Osteocyte (in vitro differentiated cells): ENCODE results near the gene TIPARP. TPM values are rescaled to one million over a fixed set of nuclear protein-coding genes. Genes with fewer than 3 reads are reported as not detected.
"Not testable (repeated sequence)": the region's sequence is repeated elsewhere in the genome, so short reads cannot be mapped to it uniquely, and the experiment has no call there.

Source experiments
- DNase-seq: peaks from one replicate; pipeline ENCODE4 v3.0.0; 2021; ENCODE audit warnings: mixed read lengths; ENCODE audit not compliant: unreplicated experiment; ENCODE audit errors: extremely low spot score
- H3K27ac Mint-ChIP-seq: one replicate; pipeline ENCODE4 v1.8.0; 2021; ENCODE audit warnings: mild to moderate bottlenecking, mixed read lengths; ENCODE audit not compliant: unreplicated experiment
- H3K27me3 Mint-ChIP-seq: one replicate; pipeline ENCODE4 v1.8.0; 2021; ENCODE audit warnings: mixed read lengths; ENCODE audit not compliant: unreplicated experiment
- H3K36me3 Mint-ChIP-seq: one replicate; pipeline ENCODE4 v1.8.0; 2021; ENCODE audit warnings: mixed read lengths; ENCODE audit not compliant: unreplicated experiment
- H3K4me1 Mint-ChIP-seq: one replicate; pipeline ENCODE4 v1.8.0; 2021; ENCODE audit warnings: mixed read lengths; ENCODE audit not compliant: unreplicated experiment
- H3K4me3 Mint-ChIP-seq: one replicate; pipeline ENCODE4 v1.8.0; 2021; ENCODE audit warnings: mild to moderate bottlenecking, moderate library complexity, mixed read lengths; ENCODE audit not compliant: unreplicated experiment
- H3K9me3 Mint-ChIP-seq: one replicate; pipeline ENCODE4 v1.8.0; 2021; ENCODE audit warnings: mixed read lengths; ENCODE audit not compliant: unreplicated experiment
- total RNA-seq: library from RNA; stranded (reverse); gene quantifications from 2 replicates; pipeline ENCODE4 v1.2.1, GENCODE V29; 2021
- TF ChIP-seq, protein P1 (sequence below): fragments of 200-600 bp; sonication (generic); IDR thresholded peaks from 2 replicates; pipeline ENCODE4 v1.5.0; 2021; ENCODE audit warnings: antibody characterized with exemption, mild to moderate bottlenecking, moderate library complexity

Gene TIPARP
- total RNA-seq, 1 donor from 2014 or later, result 163 TPM

DNA sequence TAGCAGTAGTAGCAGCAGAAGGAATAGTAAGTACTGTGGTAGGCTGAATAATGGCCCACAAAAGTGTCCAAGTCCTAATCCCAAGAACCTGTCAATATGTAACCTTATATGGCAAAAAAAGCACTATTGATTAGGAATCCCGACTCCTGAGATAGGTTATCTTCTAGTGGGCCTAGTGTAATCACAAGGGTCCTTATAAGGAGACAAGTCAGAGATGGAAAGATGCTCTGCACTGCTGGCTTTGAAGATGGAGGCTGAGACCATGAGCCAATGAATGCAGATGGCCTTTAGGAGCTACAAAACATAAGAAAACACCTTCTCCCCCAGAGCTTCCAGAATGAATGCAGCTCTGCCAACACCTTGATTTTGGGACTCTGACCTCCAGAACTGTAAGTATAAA, 36.0 kb downstream of the TIPARP start:
- no peaks in the 10 kb centered on the region for H3K9me3 Mint-ChIP-seq
- peaks cover 56% of the 10 kb centered on the region for H3K36me3 Mint-ChIP-seq
- no peaks in the 10 kb centered on the region for H3K27me3 Mint-ChIP-seq
- no peak for DNase-seq
- H3K27ac Mint-ChIP-seq, result peak overlapping the region; percentile 70
- H3K4me3 Mint-ChIP-seq, result no peak overlapping the region
- peaks cover 49% of the 10 kb centered on the region for H3K4me1 Mint-ChIP-seq
- TF ChIP-seq, protein P1, sequence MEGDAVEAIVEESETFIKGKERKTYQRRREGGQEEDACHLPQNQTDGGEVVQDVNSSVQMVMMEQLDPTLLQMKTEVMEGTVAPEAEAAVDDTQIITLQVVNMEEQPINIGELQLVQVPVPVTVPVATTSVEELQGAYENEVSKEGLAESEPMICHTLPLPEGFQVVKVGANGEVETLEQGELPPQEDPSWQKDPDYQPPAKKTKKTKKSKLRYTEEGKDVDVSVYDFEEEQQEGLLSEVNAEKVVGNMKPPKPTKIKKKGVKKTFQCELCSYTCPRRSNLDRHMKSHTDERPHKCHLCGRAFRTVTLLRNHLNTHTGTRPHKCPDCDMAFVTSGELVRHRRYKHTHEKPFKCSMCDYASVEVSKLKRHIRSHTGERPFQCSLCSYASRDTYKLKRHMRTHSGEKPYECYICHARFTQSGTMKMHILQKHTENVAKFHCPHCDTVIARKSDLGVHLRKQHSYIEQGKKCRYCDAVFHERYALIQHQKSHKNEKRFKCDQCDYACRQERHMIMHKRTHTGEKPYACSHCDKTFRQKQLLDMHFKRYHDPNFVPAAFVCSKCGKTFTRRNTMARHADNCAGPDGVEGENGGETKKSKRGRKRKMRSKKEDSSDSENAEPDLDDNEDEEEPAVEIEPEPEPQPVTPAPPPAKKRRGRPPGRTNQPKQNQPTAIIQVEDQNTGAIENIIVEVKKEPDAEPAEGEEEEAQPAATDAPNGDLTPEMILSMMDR, result no peak

DNA sequence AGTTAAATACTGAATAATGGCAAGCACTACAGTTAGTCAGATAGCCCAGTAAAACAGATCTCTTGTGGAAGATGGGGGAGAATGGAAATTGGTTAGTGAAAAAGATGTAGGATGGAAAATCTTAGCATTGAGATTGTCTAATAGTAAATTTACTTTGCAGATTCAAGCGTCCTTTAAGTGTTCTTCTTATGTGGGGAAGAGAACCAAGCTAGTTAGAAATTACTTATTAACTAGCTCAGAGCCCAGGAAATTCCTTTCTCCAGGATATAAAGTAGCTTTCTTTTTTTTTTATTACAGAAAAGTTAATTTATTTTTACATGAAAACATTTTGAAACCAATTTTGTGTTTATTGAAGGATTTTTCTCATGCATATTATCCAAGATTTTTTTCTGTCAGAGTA, 36.7 kb downstream of the TIPARP start:
- H3K27me3 Mint-ChIP-seq, result no peaks in the 10 kb centered on the region
- H3K4me3 Mint-ChIP-seq, result no peak overlapping the region
- no peaks in the 10 kb centered on the region for H3K9me3 Mint-ChIP-seq
- no peak for DNase-seq
- peak overlapping the region; percentile 70 for H3K27ac Mint-ChIP-seq
- H3K36me3 Mint-ChIP-seq, result peaks cover 57% of the 10 kb centered on the region
- TF ChIP-seq, protein P1, result no peak
- peaks cover 43% of the 10 kb centered on the region for H3K4me1 Mint-ChIP-seq

DNA sequence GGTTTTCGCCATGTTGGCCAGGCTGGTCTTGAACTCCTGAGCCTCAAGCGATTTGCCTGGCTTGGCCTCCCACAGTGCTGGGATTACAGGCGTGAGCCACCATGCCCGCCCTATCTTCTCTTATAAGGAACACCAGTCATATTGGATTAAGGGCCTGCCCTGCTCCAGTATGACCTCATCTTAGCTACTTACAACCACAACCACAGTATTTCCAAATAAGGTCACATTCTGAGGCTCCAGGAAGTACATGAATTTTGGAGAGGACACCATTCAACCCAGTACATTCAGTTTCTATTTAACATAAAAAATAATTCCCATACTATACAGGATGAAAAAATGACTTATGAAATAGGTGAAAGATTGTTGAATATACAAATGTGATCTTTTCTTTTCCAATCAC, 37.6 kb downstream of the TIPARP start:
- not testable (repeated sequence) for H3K4me3 Mint-ChIP-seq, H3K9me3 Mint-ChIP-seq, DNase-seq, H3K27me3 Mint-ChIP-seq
- peaks cover 60% of the 10 kb centered on the region for H3K36me3 Mint-ChIP-seq
- H3K27ac Mint-ChIP-seq, result peak overlapping the region; percentile 68
- H3K4me1 Mint-ChIP-seq, result peaks cover 43% of the 10 kb centered on the region

DNA sequence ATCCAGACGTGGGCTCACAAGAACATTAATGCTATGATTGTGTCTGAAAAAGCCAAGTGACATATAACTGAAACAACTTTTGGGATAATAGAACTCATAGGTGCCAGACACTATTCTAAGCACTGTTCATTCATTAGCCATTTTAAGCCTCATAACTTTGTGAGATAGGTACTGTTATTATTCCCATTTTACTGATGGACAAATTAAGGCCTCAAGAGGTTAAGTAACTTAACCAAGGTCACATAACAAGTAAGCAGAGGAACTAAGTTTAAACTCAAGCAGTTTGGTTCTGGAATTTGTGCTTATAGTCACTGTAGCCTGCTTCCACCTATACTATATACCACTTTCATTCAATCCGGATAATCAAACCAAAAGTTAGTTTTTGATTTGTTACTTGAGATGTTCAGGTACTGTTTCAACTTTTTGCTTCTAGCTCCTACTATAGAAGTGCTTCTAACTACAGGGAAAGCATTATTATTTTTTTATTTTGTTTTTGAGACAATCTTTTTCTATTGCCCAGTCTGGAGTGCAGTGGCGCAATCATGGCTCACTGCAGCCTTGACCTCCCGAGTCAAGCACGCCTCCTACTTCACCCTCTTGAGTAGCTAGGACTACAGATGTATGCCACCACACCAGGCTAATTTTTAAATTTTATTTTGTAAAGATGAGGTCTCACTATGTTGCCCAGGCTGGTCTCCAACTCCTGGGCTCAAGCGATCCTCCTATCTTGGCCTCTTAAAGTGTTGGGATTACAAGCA, 41.9 kb downstream of the TIPARP start:
- peak overlapping the region; percentile 64 for H3K27ac Mint-ChIP-seq
- peaks cover 48% of the 10 kb centered on the region for H3K36me3 Mint-ChIP-seq
- no peaks in the 10 kb centered on the region for H3K27me3 Mint-ChIP-seq
- DNase-seq, result no peak
- no peaks in the 10 kb centered on the region for H3K9me3 Mint-ChIP-seq
- TF ChIP-seq, protein P1, result no peak
- H3K4me1 Mint-ChIP-seq, result peaks cover 39% of the 10 kb centered on the region
- H3K4me3 Mint-ChIP-seq, result no peak overlapping the region

DNA sequence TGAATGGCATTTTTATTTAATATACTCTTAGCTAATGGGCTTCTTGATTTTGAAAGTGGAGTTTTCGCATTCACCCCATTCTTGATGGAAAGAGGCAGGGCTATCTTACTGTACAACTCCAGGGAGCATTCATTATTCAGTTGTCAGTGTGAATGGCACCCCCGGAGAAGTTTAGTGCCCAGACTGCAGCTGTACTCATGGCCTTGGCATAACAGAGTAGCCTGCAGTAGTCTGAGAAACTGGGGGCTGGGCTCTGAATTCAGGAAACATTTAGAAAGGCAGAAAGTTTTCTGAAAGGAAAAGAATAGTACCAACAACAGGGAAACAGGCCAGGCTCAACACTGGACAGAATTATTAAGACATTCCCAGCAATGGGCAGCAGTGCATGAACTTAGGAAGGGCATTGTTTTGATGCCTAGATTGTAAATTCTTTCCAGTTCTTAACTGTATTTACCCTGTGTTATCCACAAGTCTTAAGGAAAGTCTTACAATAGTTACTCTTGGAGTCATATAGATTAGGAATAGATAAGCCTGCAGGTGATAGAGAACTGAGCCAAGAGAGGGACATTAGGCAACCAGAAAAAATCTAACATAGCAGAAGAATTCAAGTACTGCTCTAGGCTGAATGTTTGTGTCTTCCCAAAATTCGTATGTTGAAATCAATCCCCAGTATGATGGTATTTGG, 44.4 kb downstream of the TIPARP start:
- DNase-seq, result no peak
- Mint-ChIP-seq H3K4me3 (no peak overlapping the region), H3K4me1 (peaks cover 49% of the 10 kb centered on the region), H3K27ac (peak overlapping the region; percentile 71), H3K27me3 (no peaks in the 10 kb centered on the region), H3K36me3 (peaks cover 63% of the 10 kb centered on the region), H3K9me3 (no peaks in the 10 kb centered on the region)
- TF ChIP-seq, protein P1, result no peak
